Measurements from ENCODE around the gene HINT2.

GRCh38 chr9:35814106-35814840, 569 bp downstream of the HINT2 start:
- TF ChIP-seq GATA2 (IDR thresholded peaks at IDR 0.05; ENCODE audit: low read depth, low read length): no peak
- TF ChIP-seq GATA3 (IDR thresholded peaks at IDR 0.05; ENCODE audit: low read depth, low read length): no peak
